RWPE2 (cell line): ENCODE measurements around the gene SPINK2.

Experiments used
- ATAC-seq: fragments of 200-7000 bp; cut with Tn5 transposase; 3 replicates; pipeline ENCODE4 v1.9.1; 2021; ENCODE audit warnings: low read depth
- DNase-seq: peaks from one replicate; pipeline ENCODE4 v3.0.0-alpha.2; 2020; ENCODE audit warnings: low spot score
- H3K27ac ChIP-seq: fragments of 450-650 bp; 2 replicates; pipeline ENCODE4 v1.5.1; 2017; ENCODE audit warnings: mild to moderate bottlenecking; ENCODE audit not compliant: poor library complexity, severe bottlenecking
- H3K27me3 ChIP-seq: fragments of 250-450 bp; sonication (Bioruptor Pico); 2 replicates; pipeline ENCODE4 v1.5.1; 2021; ENCODE audit warnings: mild to moderate bottlenecking, moderate library complexity; ENCODE audit not compliant: insufficient read depth, poor library complexity, severe bottlenecking
- H3K36me3 ChIP-seq: fragments of 250-450 bp; sonication (Bioruptor Pico); 2 replicates; pipeline ENCODE4 v1.5.1; 2020; ENCODE audit warnings: low read depth, mild to moderate bottlenecking, moderate library complexity
- H3K4me1 ChIP-seq: fragments of 250-450 bp; sonication (Bioruptor Pico); 2 replicates; pipeline ENCODE4 v1.5.1; 2021; ENCODE audit warnings: mild to moderate bottlenecking, moderate library complexity; ENCODE audit not compliant: insufficient read depth, poor library complexity, severe bottlenecking
- H3K4me3 ChIP-seq: fragments of 250-450 bp; sonication (Bioruptor Pico); 2 replicates; pipeline ENCODE4 v1.5.1; 2021; ENCODE audit warnings: mild to moderate bottlenecking, moderate library complexity; ENCODE audit not compliant: severe bottlenecking
- H3K9me3 ChIP-seq: fragments of 250-450 bp; sonication (Bioruptor Pico); 2 replicates; pipeline ENCODE4 v1.5.1; 2021; ENCODE audit warnings: mild to moderate bottlenecking, moderate library complexity; ENCODE audit not compliant: severe bottlenecking
- TF ChIP-seq, protein P1 (sequence below): fragments of 450-650 bp; IDR thresholded peaks from one replicate; pipeline ENCODE4 v1.5.1; 2017; ENCODE audit warnings: mild to moderate bottlenecking, moderate library complexity; ENCODE audit not compliant: poor library complexity, severe bottlenecking

The SPINK2 gene

DNA sequence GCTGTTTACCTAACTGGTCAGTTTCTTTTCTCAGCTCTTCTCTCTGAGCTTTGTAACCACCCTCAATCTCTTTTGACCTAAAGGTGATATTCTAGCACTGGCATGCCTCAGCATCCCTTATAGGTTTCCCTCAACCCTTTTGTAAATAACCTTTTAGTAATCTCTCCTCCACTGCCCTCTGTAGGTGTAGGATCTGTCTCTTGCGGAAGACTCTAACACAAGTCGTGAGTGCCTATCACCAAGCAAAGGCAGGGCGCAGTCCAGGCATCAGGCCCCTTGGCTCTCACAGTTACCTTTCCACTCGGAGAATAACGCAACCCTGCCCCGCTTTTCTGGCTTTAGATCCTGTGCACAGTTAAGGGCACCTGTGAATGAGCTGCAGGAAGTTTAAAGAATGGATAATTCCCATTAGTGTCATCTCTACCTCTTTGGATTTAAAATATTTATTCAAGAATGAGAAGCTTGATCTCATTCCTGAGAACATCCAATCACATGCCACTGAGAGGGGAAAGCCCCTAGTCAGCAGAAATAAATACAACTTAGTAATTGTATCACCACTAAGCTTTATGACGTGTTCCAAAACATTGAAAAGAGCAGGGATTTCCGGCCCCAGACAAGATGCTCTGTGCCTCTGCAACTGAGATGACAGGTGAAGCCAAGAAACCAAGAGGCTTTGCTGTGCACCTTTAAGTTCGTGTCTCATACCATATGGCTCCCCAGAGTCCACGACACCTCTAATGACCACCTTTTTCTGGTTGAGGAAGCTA, 58.8 kb downstream of the SPINK2 start:
- Histone ChIP-seq H3K4me3 (no peak overlapping the region), H3K36me3 (no peaks in the 10 kb centered on the region), H3K4me1 (peaks cover 10% of the 10 kb centered on the region), H3K27ac (no peak overlapping the region), H3K27me3 (no peaks in the 10 kb centered on the region), H3K9me3 (no peaks in the 10 kb centered on the region)
- TF ChIP-seq, protein P1, sequence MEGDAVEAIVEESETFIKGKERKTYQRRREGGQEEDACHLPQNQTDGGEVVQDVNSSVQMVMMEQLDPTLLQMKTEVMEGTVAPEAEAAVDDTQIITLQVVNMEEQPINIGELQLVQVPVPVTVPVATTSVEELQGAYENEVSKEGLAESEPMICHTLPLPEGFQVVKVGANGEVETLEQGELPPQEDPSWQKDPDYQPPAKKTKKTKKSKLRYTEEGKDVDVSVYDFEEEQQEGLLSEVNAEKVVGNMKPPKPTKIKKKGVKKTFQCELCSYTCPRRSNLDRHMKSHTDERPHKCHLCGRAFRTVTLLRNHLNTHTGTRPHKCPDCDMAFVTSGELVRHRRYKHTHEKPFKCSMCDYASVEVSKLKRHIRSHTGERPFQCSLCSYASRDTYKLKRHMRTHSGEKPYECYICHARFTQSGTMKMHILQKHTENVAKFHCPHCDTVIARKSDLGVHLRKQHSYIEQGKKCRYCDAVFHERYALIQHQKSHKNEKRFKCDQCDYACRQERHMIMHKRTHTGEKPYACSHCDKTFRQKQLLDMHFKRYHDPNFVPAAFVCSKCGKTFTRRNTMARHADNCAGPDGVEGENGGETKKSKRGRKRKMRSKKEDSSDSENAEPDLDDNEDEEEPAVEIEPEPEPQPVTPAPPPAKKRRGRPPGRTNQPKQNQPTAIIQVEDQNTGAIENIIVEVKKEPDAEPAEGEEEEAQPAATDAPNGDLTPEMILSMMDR: no peak
- ATAC-seq (no peak), DNase-seq (no peak)

DNA sequence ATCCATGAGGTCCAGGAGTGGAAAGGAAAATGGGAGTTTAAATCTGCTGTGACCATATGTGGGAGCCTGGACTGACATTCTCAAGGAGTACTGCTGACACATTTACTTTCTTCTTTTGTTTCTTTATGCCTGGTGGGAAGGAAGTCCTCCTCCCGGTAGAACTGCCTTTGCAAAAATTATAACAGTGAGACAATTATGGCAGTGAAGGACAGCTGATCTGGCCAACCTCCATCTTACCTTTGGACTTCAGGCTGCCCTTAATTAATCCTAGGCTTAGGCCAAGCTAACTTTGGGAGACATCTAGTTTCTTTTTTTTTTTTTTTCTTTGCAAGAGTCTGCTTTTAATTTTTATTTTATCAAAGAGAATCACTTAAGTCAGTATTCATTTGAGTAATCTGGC, 61.3 kb downstream of the SPINK2 start:
- no peaks in the 10 kb centered on the region for H3K36me3 ChIP-seq
- DNase-seq: no peak
- H3K27me3 ChIP-seq: no peaks in the 10 kb centered on the region
- H3K27ac ChIP-seq: no peak overlapping the region
- H3K9me3 ChIP-seq: no peaks in the 10 kb centered on the region
- H3K4me1 ChIP-seq: peaks cover 26% of the 10 kb centered on the region
- TF ChIP-seq, protein P1: no peak
- H3K4me3 ChIP-seq: no peak overlapping the region
- ATAC-seq: no peak
